ENCODE results near the gene MRPS6.

Gene MRPS6

DNA sequence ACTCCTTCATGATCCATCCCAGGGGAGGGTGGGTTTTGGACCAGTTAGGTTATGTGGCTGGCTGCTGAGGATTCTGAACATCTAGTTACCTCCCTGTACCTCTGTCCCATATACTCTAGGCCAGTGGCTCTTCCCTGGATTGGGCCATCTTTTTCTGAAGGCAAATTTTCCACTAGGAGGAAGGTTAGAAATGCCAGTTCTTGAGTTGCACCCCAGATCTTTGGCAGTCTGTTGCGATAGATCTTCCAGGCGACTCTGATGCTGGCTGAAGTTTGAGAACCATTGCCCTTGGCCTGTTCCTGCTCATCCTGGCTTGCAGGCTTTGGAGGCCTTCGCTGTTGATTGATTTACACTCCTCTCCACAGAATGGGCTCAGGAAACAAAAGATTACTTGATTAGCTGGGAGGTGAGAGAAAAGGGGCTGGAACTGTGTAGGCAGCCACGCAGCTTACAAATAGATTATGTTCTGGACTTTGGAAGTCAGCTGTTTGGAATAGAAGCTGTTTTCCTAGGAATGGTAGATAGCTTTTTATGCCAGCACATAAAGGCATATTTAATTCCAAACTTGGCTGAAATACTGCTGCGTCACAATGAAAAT is 110.1 kb downstream of the MRPS6 start:
- no peak for DNase-seq

DNA sequence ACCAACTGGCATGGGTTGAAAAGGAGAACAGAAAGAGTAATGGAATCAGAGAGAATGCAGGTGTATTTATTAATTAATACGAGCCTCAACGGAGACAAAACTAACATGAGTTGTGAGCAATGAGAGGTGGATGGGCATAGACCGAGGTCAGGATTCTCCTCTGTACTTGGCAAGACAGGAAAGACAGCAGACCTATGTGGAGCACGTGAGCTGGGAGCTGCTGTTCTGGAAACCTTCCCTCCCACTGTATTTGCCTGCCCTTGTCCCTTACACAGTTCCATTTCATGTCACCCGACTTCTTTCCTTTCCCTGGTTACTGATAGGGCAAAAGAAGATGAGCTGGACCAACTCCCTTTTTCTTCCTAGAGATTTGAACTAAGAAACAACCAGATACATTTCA is 110.9 kb downstream of the MRPS6 start:
- no peak for DNase-seq

DNA sequence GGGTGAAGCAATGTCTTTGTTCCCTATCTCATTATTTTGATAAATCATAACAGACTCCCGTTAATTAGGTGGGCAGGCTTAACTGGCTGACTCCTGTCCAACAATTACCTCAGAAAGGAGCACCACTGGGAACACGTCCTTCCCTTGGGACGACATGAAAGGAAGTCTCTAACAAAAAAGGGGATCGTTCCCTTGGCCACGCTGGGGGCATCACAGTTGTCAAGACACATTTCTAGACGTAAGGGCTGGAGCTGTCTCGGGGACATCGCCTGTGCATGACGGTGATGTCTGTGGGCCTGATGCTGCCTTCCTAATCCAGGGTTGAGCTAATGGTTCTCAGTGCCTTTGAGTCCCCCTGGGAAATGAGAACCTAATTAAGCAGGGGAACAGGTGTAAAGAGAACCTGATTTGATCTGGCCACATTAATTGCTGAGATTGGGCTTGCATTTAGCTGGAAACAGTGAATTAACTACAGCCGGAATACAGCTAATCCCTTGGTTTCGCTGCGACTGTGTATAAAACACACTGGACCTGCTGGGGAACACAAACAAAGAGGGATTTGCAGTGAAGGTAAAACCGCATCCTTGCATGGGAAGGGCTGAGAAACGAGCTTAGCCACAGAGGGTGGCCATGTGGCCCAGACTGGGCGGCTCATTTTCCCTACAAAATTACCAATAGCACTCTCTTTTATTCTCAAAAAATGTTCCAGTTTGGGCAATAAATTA is 111.8 kb downstream of the MRPS6 start:
- no peak for DNase-seq

DNA sequence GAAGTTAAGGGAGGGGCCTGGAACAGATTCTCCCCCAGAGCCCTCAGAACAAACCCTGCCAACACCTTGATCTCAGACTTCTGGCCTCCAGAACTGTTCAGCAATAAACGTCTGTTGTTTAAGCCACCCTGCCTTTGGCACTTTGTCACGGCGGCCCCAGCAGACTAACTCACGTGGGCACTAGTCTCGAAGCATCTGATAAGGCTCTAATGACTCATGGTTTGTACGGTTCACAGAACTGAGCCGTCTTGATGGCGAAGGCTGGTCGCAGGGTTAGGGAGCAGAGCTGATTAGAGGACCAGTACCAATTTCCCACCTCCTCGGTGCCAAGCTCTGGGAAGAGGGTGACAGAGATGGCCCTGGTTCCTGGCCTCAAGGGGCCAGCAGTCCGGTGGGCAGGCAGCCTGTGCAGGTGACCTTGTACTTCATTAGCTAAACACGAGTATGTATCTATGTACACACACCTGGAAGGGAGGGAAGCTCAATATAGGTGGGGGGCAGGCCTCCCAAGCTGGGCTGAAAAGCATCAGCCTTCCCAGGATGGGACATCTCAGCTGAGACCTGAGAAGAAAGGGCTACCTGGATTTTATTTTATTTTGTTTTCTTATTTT is 112.8 kb downstream of the MRPS6 start:
- no peak for DNase-seq

DNA sequence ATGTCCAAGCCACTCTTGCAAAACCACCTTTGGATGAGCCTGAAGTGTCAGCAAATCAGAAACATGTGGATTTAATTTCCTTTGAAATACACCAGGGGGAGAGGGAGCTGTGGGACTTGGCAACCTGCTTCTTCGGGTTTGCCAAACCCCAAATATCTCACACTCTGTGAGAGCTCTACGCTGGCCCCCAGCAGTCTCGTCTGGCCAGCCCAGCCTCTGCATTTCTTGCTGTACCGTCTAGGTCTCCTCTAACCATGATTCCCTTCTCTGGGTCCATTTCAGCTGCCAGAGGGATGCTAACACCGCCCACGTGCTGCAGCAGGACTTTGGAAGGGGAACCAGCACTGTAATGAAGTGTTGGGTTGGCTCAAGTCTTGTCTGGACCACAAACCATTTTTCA is 114.6 kb downstream of the MRPS6 start:
- DNase-seq = no peak

DNA sequence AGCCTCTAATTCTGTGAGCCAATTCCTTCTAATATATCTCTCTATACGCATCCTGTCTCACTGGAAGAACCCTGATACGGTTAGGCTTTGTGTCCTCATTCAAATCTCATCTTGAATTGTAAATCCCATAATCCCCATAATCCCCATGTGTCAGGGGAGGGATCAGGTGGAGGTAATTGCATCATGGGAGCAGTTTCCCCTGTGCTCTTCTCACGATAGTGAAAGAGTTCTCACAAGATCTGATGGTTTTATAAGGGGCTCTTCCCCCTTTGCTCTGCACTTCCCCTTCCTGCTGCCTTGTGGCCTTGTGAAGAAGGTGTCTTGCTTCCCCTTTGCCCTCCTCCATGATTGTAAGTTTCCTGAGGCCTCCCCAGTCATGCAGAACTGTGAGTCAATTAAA is 116.1 kb downstream of the MRPS6 start:
- no peak for DNase-seq

DNA sequence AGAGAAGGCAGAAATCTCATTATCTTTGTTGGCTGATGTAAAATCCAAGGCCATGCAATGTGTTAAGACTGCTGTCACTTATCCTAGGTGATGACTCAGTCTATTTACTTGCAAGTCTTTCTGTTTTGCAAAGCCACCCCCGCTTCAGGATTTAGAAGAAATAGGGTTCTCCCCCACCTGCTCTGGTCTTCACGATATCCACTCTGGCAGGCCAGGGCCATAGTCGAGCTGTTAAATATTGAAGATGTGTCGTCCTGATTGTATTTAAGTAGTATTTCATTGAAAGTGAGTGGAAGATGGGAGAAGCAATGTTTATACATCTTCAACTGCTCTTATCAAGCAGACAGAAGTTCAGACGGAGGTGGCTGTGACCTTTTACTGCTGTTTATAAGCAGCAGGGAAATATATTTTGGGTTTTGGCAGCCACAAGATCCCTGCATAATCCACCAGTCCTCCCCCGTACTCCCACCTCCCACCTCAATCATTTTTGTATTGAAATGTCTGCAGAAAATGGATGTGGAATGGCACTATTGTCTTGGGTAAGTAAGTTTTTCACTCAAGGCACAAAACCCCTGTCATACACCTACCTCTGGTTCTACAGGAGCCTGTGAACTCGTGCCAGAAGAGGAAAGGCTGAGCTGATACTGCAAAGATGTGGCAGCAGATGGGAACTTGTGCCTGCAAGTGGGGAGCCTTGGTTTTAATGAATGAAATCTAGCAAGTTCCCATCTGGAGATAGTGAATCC is 117.4 kb downstream of the MRPS6 start:
- no peak for DNase-seq

DNA sequence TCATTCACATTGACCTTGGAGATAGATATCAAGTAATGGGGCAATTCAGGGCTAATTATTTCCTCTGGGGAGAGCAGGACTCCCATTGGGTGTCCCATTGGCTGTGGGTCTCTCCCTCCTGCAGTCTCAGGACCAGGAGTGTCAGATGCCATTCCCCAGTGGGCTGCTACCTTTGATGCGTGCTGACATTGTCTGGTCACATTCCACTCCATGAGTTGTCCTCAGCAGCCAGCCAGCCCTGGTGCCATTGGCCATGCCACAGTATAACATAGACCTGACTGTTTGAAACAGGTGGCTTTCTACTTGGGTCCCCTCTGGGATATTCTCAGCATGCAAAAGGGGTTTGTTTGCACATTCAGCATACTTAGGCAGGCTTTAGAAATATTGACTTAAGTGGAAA is 118.5 kb downstream of the MRPS6 start:
- DNase-seq = no peak

All from COR-L47 (cell line).